ENCODE results near the gene TRABD2A.
"Not testable (repeated sequence)": the region's sequence is repeated elsewhere in the genome, so short reads cannot be mapped to it uniquely, and the experiment has no call there.

GRCh38 chr2:84872691-84873090 is 8.2 kb downstream of the TRABD2A start:
- not testable (repeated sequence) for TF ChIP-seq CTCF (IDR thresholded peaks at IDR 0.05); ZFX (IDR thresholded peaks at IDR 0.05; ENCODE audit: borderline replicate concordance)

Measured in 22Rv1 (cell line).